ENCODE data around the gene SLC10A1.
"Not testable (repeated sequence)": the region's sequence is repeated elsewhere in the genome, so short reads cannot be mapped to it uniquely, and the experiment has no call there.

The SLC10A1 gene

GRCh38 chr14:69820991-69821390 lies 23.9 kb upstream of the SLC10A1 start:
- in situ Hi-C loops (cut with HindIII; ENCODE audit: low sequenced_read_pairs): loop anchor here (25.0 kb wide), 1 partner anchor 216 kb away; no protein-coding TSS in a partner anchor
- H3K4me3 ChIP-seq (ENCODE audit: low read depth, low read length): no peak overlapping the region
- DNase-seq (ENCODE audit: low read depth): no peak
- no peak for TF ChIP-seq CTCF (IDR thresholded peaks at IDR 0.05; ENCODE audit: low read depth, low read length, missing control alignments)

- DNase-seq (ENCODE audit: low read depth): no peak
- H3K4me3 ChIP-seq (ENCODE audit: low read depth, low read length): no peak overlapping the region
- TF ChIP-seq CTCF (IDR thresholded peaks at IDR 0.05; ENCODE audit: low read depth, low read length, missing control alignments): no peak
- in situ Hi-C loops (cut with HindIII; ENCODE audit: low sequenced_read_pairs): loop anchor here (25.0 kb wide), 1 partner anchor 218 kb away; no protein-coding TSS in a partner anchor
These were observed 22.6 kb upstream of the SLC10A1 start for GRCh38 chr14:69819607-69820006.

- H3K4me3 ChIP-seq (ENCODE audit: low read depth, low read length): no peak overlapping the region
- peak; percentile 46 for DNase-seq (ENCODE audit: low read depth)
- TF ChIP-seq CTCF (IDR thresholded peaks at IDR 0.05; ENCODE audit: low read depth, low read length, missing control alignments): peak; percentile 79
- in situ Hi-C loops (cut with HindIII; ENCODE audit: low sequenced_read_pairs): loop anchor here (25.0 kb wide), 1 partner anchor 219 kb away; no protein-coding TSS in a partner anchor
These were observed 21.7 kb upstream of the SLC10A1 start for GRCh38 chr14:69818758-69819191.

GRCh38 chr14:69816216-69816615 lies 19.2 kb upstream of the SLC10A1 start:
- TF ChIP-seq CTCF (IDR thresholded peaks at IDR 0.05; ENCODE audit: low read depth, low read length, missing control alignments): no peak
- in situ Hi-C loops (cut with HindIII; ENCODE audit: low sequenced_read_pairs): loop anchor here (25.0 kb wide), 1 partner anchor 221 kb away; no protein-coding TSS in a partner anchor
- H3K4me3 ChIP-seq (ENCODE audit: low read depth, low read length): no peak overlapping the region
- no peak for DNase-seq (ENCODE audit: low read depth)

GRCh38 chr14:69815556-69815955 lies 18.5 kb upstream of the SLC10A1 start:
- no peak for TF ChIP-seq CTCF (IDR thresholded peaks at IDR 0.05; ENCODE audit: low read depth, low read length, missing control alignments)
- DNase-seq (ENCODE audit: low read depth): no peak
- no peak overlapping the region for H3K4me3 ChIP-seq (ENCODE audit: low read depth, low read length)
- in situ Hi-C loops (cut with HindIII; ENCODE audit: low sequenced_read_pairs): loop anchor here (25.0 kb wide), 1 partner anchor 222 kb away; no protein-coding TSS in a partner anchor

GRCh38 chr14:69814397-69814796 lies 17.4 kb upstream of the SLC10A1 start:
- DNase-seq (ENCODE audit: low read depth): no peak
- H3K4me3 ChIP-seq (ENCODE audit: low read depth, low read length): no peak overlapping the region
- in situ Hi-C loops (cut with HindIII; ENCODE audit: low sequenced_read_pairs): loop anchor here (25.0 kb wide), 1 partner anchor 223 kb away; no protein-coding TSS in a partner anchor
- TF ChIP-seq CTCF (IDR thresholded peaks at IDR 0.05; ENCODE audit: low read depth, low read length, missing control alignments): no peak

- in situ Hi-C loops (cut with HindIII; ENCODE audit: low sequenced_read_pairs): loop anchor here (25.0 kb wide), 1 partner anchor 224 kb away; no protein-coding TSS in a partner anchor
- DNase-seq (ENCODE audit: low read depth): not testable (repeated sequence)
These were observed 16.3 kb upstream of the SLC10A1 start for GRCh38 chr14:69813346-69813745.

More at GRCh38 chr14:69813346-69813745, 16.3 kb upstream of the SLC10A1 start:
- not testable (repeated sequence) for H3K4me3 ChIP-seq (ENCODE audit: low read depth, low read length)
